Sigmoid colon (tissue), 7 donors: ENCODE measurements around the gene KANK4. TPM values are rescaled to one million over a fixed set of nuclear protein-coding genes. Genes with fewer than 3 reads are reported as not detected.

Experiments used
- DNase-seq: peaks from one replicate; pipeline ENCODE4 v3.0.0-alpha.2; 2019
- H3K27ac ChIP-seq, 4 donors: fragments of 200-600 bp; sonication (generic); one replicate each; pipeline ENCODE4 v1.5.1; 2016 to 2019; ENCODE audit warnings: mild to moderate bottlenecking in 1 of 4
- H3K27me3 ChIP-seq, 3 donors: fragments of 200-600 bp; sonication (generic); one replicate each; pipeline ENCODE4 v1.5.1; 2019; ENCODE audit warnings: mild to moderate bottlenecking in 1 of 3
- H3K36me3 ChIP-seq, 4 donors: fragments of 200-600 bp; sonication (generic); one replicate each; pipeline ENCODE4 v1.5.1; 2016 to 2019
- H3K4me1 ChIP-seq, 4 donors: fragments of 200-600 bp; sonication (generic); one replicate each; pipeline ENCODE4 v1.5.1; 2017 to 2019
- H3K4me3 ChIP-seq, 4 donors: fragments of 200-600 bp; sonication (generic); one replicate each; pipeline ENCODE4 v1.5.1; 2017 to 2019; ENCODE audit warnings: mild to moderate bottlenecking in 2 of 4, moderate library complexity in 1 of 4
- H3K9me3 ChIP-seq, 4 donors: fragments of 200-600 bp in 3 of 4; sonication (generic) in 3 of 4; one replicate each; pipeline versions ENCODE4 v1.5.1 to v1.6.1; 2013 to 2019
- EP300 ChIP-seq, 4 donors: sonication (generic); formaldehyde crosslinking; IDR thresholded peaks; one replicate each; pipeline ENCODE4 v1.6.1; 2017; ENCODE audit warnings: antibody characterized with exemption in 4 of 4
- POLR2A ChIP-seq, 2 donors: fragments of 450-650 bp; IDR thresholded peaks; one replicate each; pipeline ENCODE4 v1.6.1; 2016; ENCODE audit warnings: antibody characterized with exemption in 2 of 2, mild to moderate bottlenecking in 2 of 2, moderate library complexity in 2 of 2
- POLR2AphosphoS5 ChIP-seq, 4 donors: sonication (generic); formaldehyde crosslinking; IDR thresholded peaks; one replicate each; pipeline ENCODE4 v1.6.1; 2017; ENCODE audit warnings: antibody characterized with exemption in 4 of 4
- WGBS, 2 donors: extraction: QIAGEN DNeasy Blood & Tissue Kit; methylation state at CpG; one replicate each; pipeline ENCODE4 v1.1.7; 2013; 5-methylcytosine and 5-hydroxymethylcytosine counted together
- intact Hi-C: fragments of 100-400 bp; cut with DNase I; formaldehyde crosslinking; loops from one replicate; pipeline ENCODE4 v1.15.1; 2023
- polyA plus RNA-seq, 3 donors: library from polyadenylated mRNA; stranded (reverse); fragments of 200-250 nt; gene quantifications; one replicate each; pipeline ENCODE4 v1.2.3, GENCODE V29; 2013
- total RNA-seq, 4 donors: library from RNA; depleted of rRNA; stranded (reverse); fragments of >200 nt; gene quantifications; one replicate each; pipeline ENCODE4 v1.1.0, GENCODE V29; 2016
- TF ChIP-seq, protein P1 (sequence below), 4 experiments: fragments of 450-650 bp in 3 of 4; fragments of 200-600 bp in 1 of 4; IDR thresholded peaks; one replicate each; pipeline ENCODE4 v1.5.1; 2016 to 2019; ENCODE audit warnings: antibody characterized with exemption in 4 of 4, mild to moderate bottlenecking in 3 of 4, moderate library complexity in 2 of 4
- donor health status: healthy with polysubstance abuse.
- donor health status: Bipolar disorder and iron deficiency.
- donor health status: healthy.

The KANK4 gene
- total and polyA plus RNA-seq, 7 donors, result 0.60 to 2.4 (median 1.6) TPM; not detected in 1

- peaks cover 0 to 11% (median 0%) of the 10 kb centered on the region in 3 donors for H3K27me3 ChIP-seq
These were observed 30.6 kb downstream of the KANK4 start for GRCh38 chr1:62288662-62289061.

DNA sequence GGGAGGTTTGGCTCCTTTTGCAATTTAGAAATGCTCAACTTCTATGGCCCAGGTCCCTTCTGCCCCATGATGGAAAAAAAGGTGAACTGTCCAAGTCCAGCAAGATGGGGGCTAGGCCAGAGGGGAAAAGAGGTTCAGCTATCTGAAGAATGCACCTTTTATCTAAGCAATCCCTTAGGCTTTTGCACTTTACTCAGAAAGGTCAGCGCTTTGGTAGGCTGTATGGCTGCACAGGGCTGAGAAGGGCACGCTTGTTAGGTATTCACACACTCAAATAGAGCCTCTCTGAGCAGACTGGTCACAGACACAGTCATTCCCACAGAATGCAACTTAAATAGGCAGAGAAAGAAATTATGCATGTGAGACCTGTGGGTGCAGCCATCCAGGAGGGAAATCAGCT, 31.0 kb downstream of the KANK4 start:
- Histone ChIP-seq H3K27ac (no peak overlapping the region), H3K4me3 (no peak overlapping the region), H3K36me3 (no peaks in the 10 kb centered on the region), H3K9me3 (no peaks in the 10 kb centered on the region), H3K4me1 (no peaks in the 10 kb centered on the region), H3K27me3 (peaks cover 0 to 11% (median 0%) of the 10 kb centered on the region in 3 donors)
- no peak for DNase-seq
- intact Hi-C loops, result no loop called here
- no peak for TF ChIP-seq POLR2AphosphoS5 (IDR thresholded peaks at IDR 0.05)
- WGBS, 2 donors, result 96 to 97% methylated on average over 2 of the region's 2 CpGs

More at GRCh38 chr1:62288662-62289061, 30.6 kb downstream of the KANK4 start:
- no peaks in the 10 kb centered on the region for H3K9me3 ChIP-seq
- WGBS, 2 donors, result 75 to 86% methylated on average over 4 of the region's 4 CpGs
- no peak overlapping the region for H3K27ac ChIP-seq
- no peaks in the 10 kb centered on the region for H3K36me3 ChIP-seq
- no peak for DNase-seq
- H3K4me1 ChIP-seq, result no peaks in the 10 kb centered on the region
- intact Hi-C loops, result no loop called here
- no peak overlapping the region for H3K4me3 ChIP-seq
- no peak for TF ChIP-seq POLR2AphosphoS5 (IDR thresholded peaks at IDR 0.05)
- TF ChIP-seq, protein P1, sequence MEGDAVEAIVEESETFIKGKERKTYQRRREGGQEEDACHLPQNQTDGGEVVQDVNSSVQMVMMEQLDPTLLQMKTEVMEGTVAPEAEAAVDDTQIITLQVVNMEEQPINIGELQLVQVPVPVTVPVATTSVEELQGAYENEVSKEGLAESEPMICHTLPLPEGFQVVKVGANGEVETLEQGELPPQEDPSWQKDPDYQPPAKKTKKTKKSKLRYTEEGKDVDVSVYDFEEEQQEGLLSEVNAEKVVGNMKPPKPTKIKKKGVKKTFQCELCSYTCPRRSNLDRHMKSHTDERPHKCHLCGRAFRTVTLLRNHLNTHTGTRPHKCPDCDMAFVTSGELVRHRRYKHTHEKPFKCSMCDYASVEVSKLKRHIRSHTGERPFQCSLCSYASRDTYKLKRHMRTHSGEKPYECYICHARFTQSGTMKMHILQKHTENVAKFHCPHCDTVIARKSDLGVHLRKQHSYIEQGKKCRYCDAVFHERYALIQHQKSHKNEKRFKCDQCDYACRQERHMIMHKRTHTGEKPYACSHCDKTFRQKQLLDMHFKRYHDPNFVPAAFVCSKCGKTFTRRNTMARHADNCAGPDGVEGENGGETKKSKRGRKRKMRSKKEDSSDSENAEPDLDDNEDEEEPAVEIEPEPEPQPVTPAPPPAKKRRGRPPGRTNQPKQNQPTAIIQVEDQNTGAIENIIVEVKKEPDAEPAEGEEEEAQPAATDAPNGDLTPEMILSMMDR (IDR thresholded peaks at IDR 0.05), result no peak
- no peak for TF ChIP-seq EP300 (IDR thresholded peaks at IDR 0.05)
- no peak for TF ChIP-seq POLR2A (IDR thresholded peaks at IDR 0.05)

GRCh38 chr1:62286786-62287224, 32.4 kb downstream of the KANK4 start:
- Histone ChIP-seq H3K4me3 (no peak overlapping the region), H3K9me3 (no peaks in the 10 kb centered on the region)

GRCh38 chr1:62285984-62286785, 33.0 kb downstream of the KANK4 start:
- Histone ChIP-seq H3K4me3 (no peak overlapping the region), H3K27me3 (peaks cover 0 to 11% (median 0%) of the 10 kb centered on the region in 3 donors), H3K9me3 (peaks cover 0 to under 1% (median 0%) of the 10 kb centered on the region in 4 donors), H3K27ac (no peak overlapping the region), H3K4me1 (no peaks in the 10 kb centered on the region), H3K36me3 (no peaks in the 10 kb centered on the region)
- 13 to 48% methylated on average over 20 of the region's 20 CpGs for WGBS, 2 donors
- intact Hi-C loops, result no loop called here
- no peak for TF ChIP-seq POLR2AphosphoS5 (IDR thresholded peaks at IDR 0.05)
- TF ChIP-seq EP300 (IDR thresholded peaks at IDR 0.05), result no peak
- TF ChIP-seq, protein P1 (IDR thresholded peaks at IDR 0.05), result no peak
- no peak for TF ChIP-seq POLR2A (IDR thresholded peaks at IDR 0.05)
- no peak for DNase-seq

More at GRCh38 chr1:62286786-62287224, 32.4 kb downstream of the KANK4 start:
- WGBS, 2 donors, result 8 to 31% methylated on average over 9 of the region's 9 CpGs
- Histone ChIP-seq H3K36me3 (no peaks in the 10 kb centered on the region), H3K4me1 (no peaks in the 10 kb centered on the region), H3K27ac (no peak overlapping the region), H3K27me3 (peaks cover 0 to 11% (median 0%) of the 10 kb centered on the region in 3 donors)
- TF ChIP-seq EP300 (IDR thresholded peaks at IDR 0.05) (no peak), POLR2A (IDR thresholded peaks at IDR 0.05) (no peak), POLR2AphosphoS5 (IDR thresholded peaks at IDR 0.05) (no peak)
- TF ChIP-seq, protein P1 (IDR thresholded peaks at IDR 0.05), result no peak
- intact Hi-C loops, result no loop called here
- no peak for DNase-seq

GRCh38 chr1:62285440-62285839, 33.8 kb downstream of the KANK4 start:
- Histone ChIP-seq H3K27me3 (peaks cover 0 to 11% (median 0%) of the 10 kb centered on the region in 3 donors), H3K9me3 (peaks cover 0 to 2% (median 0%) of the 10 kb centered on the region in 4 donors), H3K4me3 (no peak overlapping the region), H3K36me3 (no peaks in the 10 kb centered on the region), H3K27ac (no peak overlapping the region), H3K4me1 (no peaks in the 10 kb centered on the region)
- intact Hi-C loops, result no loop called here
- DNase-seq, result no peak
- TF ChIP-seq, protein P1 (IDR thresholded peaks at IDR 0.05), result no peak
- TF ChIP-seq POLR2A (IDR thresholded peaks at IDR 0.05) (no peak), EP300 (IDR thresholded peaks at IDR 0.05) (no peak), POLR2AphosphoS5 (IDR thresholded peaks at IDR 0.05) (no peak)
- WGBS, 2 donors, result 8 to 62% methylated on average over 1 of the region's 1 CpG
